ENCODE results near the gene CCDC78. TPM values are rescaled to one million over a fixed set of nuclear protein-coding genes. Genes with fewer than 3 reads are reported as not detected.
A peak's percentile ranks its signal among the peaks of the same experiment; 100 is the strongest.
"Not testable (repeated sequence)": the region's sequence is repeated elsewhere in the genome, so short reads cannot be mapped to it uniquely, and the experiment has no call there.

CCDC78 gene
- polyA plus RNA-seq, 1 experiment, result 2.4 TPM

GRCh38 chr16:746637-747036 lies 20.4 kb upstream of the CCDC78 start:
- TF ChIP-seq, protein P1, sequence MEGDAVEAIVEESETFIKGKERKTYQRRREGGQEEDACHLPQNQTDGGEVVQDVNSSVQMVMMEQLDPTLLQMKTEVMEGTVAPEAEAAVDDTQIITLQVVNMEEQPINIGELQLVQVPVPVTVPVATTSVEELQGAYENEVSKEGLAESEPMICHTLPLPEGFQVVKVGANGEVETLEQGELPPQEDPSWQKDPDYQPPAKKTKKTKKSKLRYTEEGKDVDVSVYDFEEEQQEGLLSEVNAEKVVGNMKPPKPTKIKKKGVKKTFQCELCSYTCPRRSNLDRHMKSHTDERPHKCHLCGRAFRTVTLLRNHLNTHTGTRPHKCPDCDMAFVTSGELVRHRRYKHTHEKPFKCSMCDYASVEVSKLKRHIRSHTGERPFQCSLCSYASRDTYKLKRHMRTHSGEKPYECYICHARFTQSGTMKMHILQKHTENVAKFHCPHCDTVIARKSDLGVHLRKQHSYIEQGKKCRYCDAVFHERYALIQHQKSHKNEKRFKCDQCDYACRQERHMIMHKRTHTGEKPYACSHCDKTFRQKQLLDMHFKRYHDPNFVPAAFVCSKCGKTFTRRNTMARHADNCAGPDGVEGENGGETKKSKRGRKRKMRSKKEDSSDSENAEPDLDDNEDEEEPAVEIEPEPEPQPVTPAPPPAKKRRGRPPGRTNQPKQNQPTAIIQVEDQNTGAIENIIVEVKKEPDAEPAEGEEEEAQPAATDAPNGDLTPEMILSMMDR (IDR thresholded peaks at IDR 0.05; ENCODE audit: insufficient read depth, low read depth, low read length), result no peak
- no peaks in the 10 kb centered on the region for H3K27me3 ChIP-seq (ENCODE audit: control insufficient read depth, insufficient read depth, low read length)
- POLR2A ChIA-PET, result no interaction called here
- no peak for DNase-seq (ENCODE audit: low read depth)
- CTCF ChIA-PET, result interaction anchor here (0.6 kb wide), 1 partner anchor 634 kb away, joined by 3 read pairs; no protein-coding TSS in a partner anchor
- H3K4me3 ChIP-seq (ENCODE audit: low read depth, low read length), result no peak overlapping the region
- no peaks in the 10 kb centered on the region for H3K36me3 ChIP-seq (ENCODE audit: control insufficient read depth, insufficient read depth, low read length)

DNA sequence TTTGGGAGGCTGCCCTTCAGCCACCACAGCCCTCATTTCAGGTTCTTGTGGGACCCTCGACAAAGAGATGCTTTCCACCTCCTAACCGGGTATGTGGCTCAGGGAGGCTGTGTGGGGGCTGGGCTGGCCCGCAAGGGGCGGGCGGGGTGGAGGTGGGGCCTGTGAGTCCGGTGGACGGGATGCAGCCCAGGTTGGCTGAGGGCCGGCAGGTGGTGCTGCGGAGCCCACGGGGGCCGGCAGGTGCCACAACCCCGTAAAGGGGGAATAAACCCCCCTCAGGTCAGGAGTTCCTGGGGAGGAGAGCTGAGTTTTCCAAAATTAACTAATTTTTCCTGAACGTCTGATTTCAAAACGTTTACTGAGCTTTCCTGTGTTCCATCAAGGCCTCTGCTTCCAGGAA lies 19.5 kb upstream of the CCDC78 start:
- TF ChIP-seq, protein P1 (IDR thresholded peaks at IDR 0.05; ENCODE audit: insufficient read depth, low read depth, low read length), result peak; percentile 31; the same call in 1 of the 2 replicates
- Histone ChIP-seq H3K27me3 (ENCODE audit: control insufficient read depth, insufficient read depth, low read length) (no peaks in the 10 kb centered on the region), H3K4me3 (ENCODE audit: low read depth, low read length) (no peak overlapping the region), H3K36me3 (ENCODE audit: control insufficient read depth, insufficient read depth, low read length) (no peaks in the 10 kb centered on the region)
- ChIA-PET CTCF (interaction anchor here (0.6 kb wide), 1 partner anchor 635 kb away, joined by 3 read pairs; no protein-coding TSS in a partner anchor), POLR2A (no interaction called here)
- no peak for DNase-seq (ENCODE audit: low read depth)

- no peaks in the 10 kb centered on the region for H3K36me3 ChIP-seq (ENCODE audit: control insufficient read depth, insufficient read depth, low read length)
- TF ChIP-seq, protein P1 (IDR thresholded peaks at IDR 0.05; ENCODE audit: insufficient read depth, low read depth, low read length), result peak; percentile 13; the same call in 1 of the 2 replicates
- CTCF ChIA-PET, result interaction anchor here (0.9 to 2.0 kb wide), 2 partner anchors 7 to 31 kb away, joined by 4 to 7 read pairs; no protein-coding TSS in a partner anchor
- H3K27me3 ChIP-seq (ENCODE audit: control insufficient read depth, insufficient read depth, low read length), result no peaks in the 10 kb centered on the region
- DNase-seq (ENCODE audit: low read depth), result no peak
- POLR2A ChIA-PET, result no interaction called here
- H3K4me3 ChIP-seq (ENCODE audit: low read depth, low read length), result no peak overlapping the region
Measured at GRCh38 chr16:743794-744500, 17.7 kb upstream of the CCDC78 start.

- POLR2A ChIA-PET, result not testable (repeated sequence)
- CTCF ChIA-PET, result interaction anchor here (0.8 to 2.0 kb wide), 6 partner anchors 8 to 80 kb away, joined by 3 to 7 read pairs (median 4); no protein-coding TSS in a partner anchor
Measured at GRCh38 chr16:742894-743293, 16.7 kb upstream of the CCDC78 start.

DNA sequence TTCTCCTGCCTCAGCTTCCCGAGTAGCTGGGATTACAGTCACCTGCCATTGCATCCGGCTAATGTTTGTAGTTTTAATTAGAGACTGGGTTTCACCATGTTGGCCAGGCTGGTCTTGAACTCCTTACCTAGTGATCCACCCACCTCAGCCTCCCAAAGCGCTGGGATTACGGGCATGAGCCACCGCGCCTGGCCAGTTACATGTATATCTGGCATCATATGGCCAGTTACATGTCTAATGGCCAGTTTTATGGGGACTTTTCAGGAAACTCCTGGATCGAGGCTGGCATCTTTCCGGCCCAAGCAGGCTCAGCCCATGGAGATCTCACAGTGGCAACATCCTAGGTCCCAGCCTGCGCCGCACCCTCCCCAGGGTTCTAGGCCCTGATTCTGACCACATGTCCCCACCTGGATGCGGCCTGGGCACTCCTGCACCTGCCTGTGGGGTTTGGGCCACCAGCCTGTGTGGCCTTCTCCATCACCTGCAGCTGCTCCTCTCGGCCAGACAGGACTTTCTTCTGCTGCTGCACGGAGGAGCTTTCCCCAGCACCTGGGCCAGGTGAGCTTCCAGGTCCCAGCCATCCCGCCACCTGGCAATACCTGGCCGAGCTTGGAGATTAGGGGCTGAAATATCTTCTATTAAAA lies 15.9 kb upstream of the CCDC78 start:
- Histone ChIP-seq H3K27me3 (ENCODE audit: control insufficient read depth, insufficient read depth, low read length) (no peaks in the 10 kb centered on the region), H3K36me3 (ENCODE audit: control insufficient read depth, insufficient read depth, low read length) (peaks cover 1% of the 10 kb centered on the region), H3K4me3 (ENCODE audit: low read depth, low read length) (no peak overlapping the region)
- TF ChIP-seq, protein P1 (IDR thresholded peaks at IDR 0.05; ENCODE audit: insufficient read depth, low read depth, low read length), result no peak
- DNase-seq (ENCODE audit: low read depth), result no peak
- CTCF ChIA-PET, result interaction anchor here (0.6 to 3.2 kb wide), 9 partner anchors 8 to 201 kb away, joined by 3 to 12 read pairs (median 4); no protein-coding TSS in a partner anchor
- POLR2A ChIA-PET, result no interaction called here

More at GRCh38 chr16:742894-743293, 16.7 kb upstream of the CCDC78 start:
- H3K36me3 ChIP-seq (ENCODE audit: control insufficient read depth, insufficient read depth, low read length); DNase-seq (ENCODE audit: low read depth); H3K27me3 ChIP-seq (ENCODE audit: control insufficient read depth, insufficient read depth, low read length); H3K4me3 ChIP-seq (ENCODE audit: low read depth, low read length): not testable (repeated sequence)
